Measurements from ENCODE around the gene COG8. TPM values are rescaled to one million over a fixed set of nuclear protein-coding genes. Genes with fewer than 3 reads are reported as not detected.

The COG8 gene
- total and polyA plus RNA-seq, 5 donors: 15.7 to 24.8 (median 22.7) TPM

DNA sequence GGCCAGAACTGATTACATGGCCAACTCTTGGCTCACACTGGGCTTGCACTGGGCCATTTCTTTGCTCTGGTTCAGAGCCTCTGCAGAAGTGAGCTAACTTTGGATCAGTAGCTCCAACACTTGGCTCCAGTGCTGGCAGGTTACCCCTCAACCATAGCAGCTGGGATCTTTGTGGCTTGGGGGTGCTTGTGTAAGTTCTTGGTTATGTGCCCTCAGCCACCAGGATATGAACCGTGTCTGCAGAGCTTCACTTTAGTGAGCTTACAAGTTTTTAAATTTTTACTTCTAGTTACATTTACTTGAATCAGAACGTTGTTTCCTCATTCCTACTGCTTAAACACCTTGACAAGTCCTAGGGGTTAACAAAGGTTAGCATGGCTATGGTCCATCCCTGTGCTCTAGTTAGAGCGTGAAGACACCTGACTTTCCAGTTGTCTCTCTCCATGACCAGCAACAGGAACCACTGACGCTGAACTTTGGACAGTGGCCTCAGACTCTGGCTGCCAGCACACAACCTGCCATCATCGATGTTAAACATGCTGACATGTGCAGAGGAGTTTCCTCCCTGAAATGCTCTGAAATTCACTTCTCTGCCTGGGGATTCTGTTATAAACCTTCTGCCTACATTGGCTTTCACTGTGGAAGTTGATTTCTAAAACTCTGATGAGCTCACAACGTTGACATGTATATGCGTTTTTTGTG is 13.0 kb downstream of the COG8 start:
- WGBS: 57% methylated on average over 7 of the region's 7 CpGs
- no peaks in the 10 kb centered on the region for H3K9me3 ChIP-seq (ENCODE audit: control insufficient read depth, low read length)
- DNase-seq: no peak
- no peaks in the 10 kb centered on the region for H3K27me3 ChIP-seq (ENCODE audit: control insufficient read depth, insufficient read depth)
- H3K4me3 ChIP-seq (ENCODE audit: low read length): no peak overlapping the region
- peaks cover 6% of the 10 kb centered on the region for H3K4me1 ChIP-seq (ENCODE audit: control insufficient read depth, insufficient read depth, low read length)
- H3K27ac ChIP-seq (ENCODE audit: low read length): no peak overlapping the region
- intact Hi-C loops (cut with DNase I): no loop called here
- ATAC-seq: no peak

DNA sequence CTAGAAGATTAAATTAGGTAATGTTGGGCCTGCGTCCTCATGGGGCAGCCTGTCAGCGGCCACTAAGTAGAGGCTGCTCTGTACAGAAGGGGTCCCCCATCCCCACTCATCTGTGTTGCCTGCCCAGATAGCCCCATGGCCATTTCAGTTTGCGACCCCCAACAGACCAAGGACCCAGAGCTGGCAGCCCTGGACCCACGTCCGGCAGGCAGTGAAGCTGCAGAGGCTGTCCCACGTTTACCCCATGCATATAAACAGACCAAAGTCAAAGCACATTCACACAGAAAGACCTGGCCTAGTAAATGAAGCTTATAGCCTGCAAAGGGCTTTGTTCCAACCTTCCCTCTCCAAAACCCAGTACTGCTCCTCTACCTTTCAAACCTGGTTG is 13.6 kb downstream of the COG8 start:
- Histone ChIP-seq H3K27ac (ENCODE audit: low read length) (no peak overlapping the region), H3K4me3 (ENCODE audit: low read length) (no peak overlapping the region), H3K4me1 (ENCODE audit: control insufficient read depth, insufficient read depth, low read length) (peaks cover 6% of the 10 kb centered on the region), H3K9me3 (ENCODE audit: control insufficient read depth, low read length) (no peaks in the 10 kb centered on the region), H3K27me3 (ENCODE audit: control insufficient read depth, insufficient read depth) (no peaks in the 10 kb centered on the region)
- 82% methylated on average over 6 of the region's 6 CpGs for WGBS
- DNase-seq: no peak
- ATAC-seq: no peak
- intact Hi-C loops (cut with DNase I): no loop called here

DNA sequence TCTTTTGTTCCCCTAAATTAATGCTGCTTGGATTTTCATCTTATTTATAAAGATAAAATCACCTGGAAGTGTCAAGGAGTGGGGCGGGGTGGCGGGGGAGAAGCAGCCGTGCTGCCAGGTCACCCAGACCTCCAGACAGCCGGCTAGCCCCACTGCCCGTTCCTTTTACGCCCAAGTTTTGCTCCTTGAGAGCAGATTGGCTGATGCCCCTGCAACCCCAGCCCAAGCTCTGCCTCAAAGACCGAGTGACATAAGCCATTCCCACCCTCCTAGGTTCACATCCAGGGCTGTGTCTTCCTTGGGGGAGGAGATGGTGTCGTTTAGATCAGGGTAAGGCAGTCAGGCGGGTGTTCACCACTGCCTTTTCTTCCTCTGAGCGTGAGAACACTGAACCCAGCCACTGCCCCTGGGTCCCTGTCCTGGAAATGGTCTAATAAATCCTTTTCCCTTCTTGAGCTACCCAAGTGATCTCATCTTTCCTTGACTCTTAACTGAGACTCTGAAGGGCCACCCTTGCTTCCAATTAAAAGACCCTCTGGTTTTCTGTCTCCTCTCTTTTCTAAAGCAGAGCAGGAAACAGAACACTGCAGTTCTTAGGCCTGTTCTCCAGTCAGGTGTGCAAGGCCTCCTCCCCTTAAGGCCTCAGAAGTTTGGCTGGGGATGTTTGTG is 14.6 kb downstream of the COG8 start:
- no peak overlapping the region for H3K27ac ChIP-seq (ENCODE audit: low read length)
- DNase-seq (no peak), ATAC-seq (no peak)
- H3K9me3 ChIP-seq (ENCODE audit: control insufficient read depth, low read length): no peaks in the 10 kb centered on the region
- WGBS: 76% methylated on average over 10 of the region's 10 CpGs
- H3K27me3 ChIP-seq (ENCODE audit: control insufficient read depth, insufficient read depth): no peaks in the 10 kb centered on the region
- H3K4me3 ChIP-seq (ENCODE audit: low read length): no peak overlapping the region
- intact Hi-C loops (cut with DNase I): no loop called here
- H3K4me1 ChIP-seq (ENCODE audit: control insufficient read depth, insufficient read depth, low read length): peaks cover 6% of the 10 kb centered on the region

DNA sequence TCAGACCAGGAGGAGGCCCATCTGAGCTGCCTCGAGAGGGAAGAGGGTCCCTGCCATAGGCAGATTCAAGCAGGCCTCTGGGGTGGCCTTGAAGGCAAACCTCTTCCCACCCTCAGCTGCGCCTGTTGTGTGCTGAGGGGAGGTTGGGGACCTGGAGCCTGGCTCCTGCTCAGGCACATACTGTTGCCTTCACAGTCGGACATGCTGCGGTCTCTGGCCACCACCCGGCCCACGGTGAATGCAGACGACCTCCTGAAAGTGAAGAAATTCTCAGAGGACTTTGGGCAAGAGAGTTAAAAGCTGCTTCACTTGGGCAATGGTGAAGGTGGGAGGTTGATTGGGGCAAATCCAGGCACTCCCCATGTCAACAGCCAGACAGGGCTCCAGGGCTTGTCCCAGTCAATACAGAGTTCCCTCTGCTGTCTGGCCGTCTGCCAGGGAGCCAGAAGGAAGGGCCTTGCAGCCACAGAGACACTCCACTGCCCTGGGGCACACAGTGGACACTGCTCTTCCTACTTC is 15.3 kb downstream of the COG8 start:
- H3K4me1 ChIP-seq (ENCODE audit: control insufficient read depth, insufficient read depth, low read length): peaks cover 2% of the 10 kb centered on the region
- H3K27me3 ChIP-seq (ENCODE audit: control insufficient read depth, insufficient read depth): no peaks in the 10 kb centered on the region
- ATAC-seq (peak; percentile 34 to 54), DNase-seq (peak; percentile 71 to 87 (median 87))
- H3K27ac ChIP-seq (ENCODE audit: low read length): no peak overlapping the region
- H3K4me3 ChIP-seq (ENCODE audit: low read length): no peak overlapping the region
- no peaks in the 10 kb centered on the region for H3K9me3 ChIP-seq (ENCODE audit: control insufficient read depth, low read length)
- WGBS: 79% methylated on average over 8 of the region's 8 CpGs
- intact Hi-C loops (cut with DNase I): no loop called here

DNA sequence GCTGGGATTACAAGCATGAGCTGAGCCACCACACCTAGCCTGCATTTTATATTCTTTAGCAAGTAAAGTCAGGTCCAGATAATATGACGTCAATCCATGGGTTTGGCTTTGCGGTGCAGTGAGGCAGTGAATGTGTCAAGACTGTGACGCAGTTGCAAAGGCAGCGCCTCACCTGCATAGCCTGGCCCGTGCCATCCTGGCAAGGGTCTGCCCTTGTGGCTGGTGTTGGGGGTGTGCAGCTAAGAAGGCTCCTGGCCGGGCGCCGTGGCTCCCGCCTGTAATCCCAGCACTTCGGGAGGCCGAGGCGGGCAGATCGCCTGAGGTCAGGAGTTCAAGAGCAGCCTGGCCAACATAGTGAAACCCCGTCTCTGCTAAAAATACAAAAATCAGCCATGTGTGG is 15.9 kb downstream of the COG8 start:
- 91% methylated on average over 14 of the region's 14 CpGs for WGBS
- Histone ChIP-seq H3K4me1 (ENCODE audit: control insufficient read depth, insufficient read depth, low read length) (peaks cover 2% of the 10 kb centered on the region), H3K27me3 (ENCODE audit: control insufficient read depth, insufficient read depth) (no peaks in the 10 kb centered on the region), H3K4me3 (ENCODE audit: low read length) (no peak overlapping the region), H3K27ac (ENCODE audit: low read length) (no peak overlapping the region), H3K9me3 (ENCODE audit: control insufficient read depth, low read length) (no peaks in the 10 kb centered on the region)
- ATAC-seq (no peak), DNase-seq (no peak)
- intact Hi-C loops (cut with DNase I): no loop called here

DNA sequence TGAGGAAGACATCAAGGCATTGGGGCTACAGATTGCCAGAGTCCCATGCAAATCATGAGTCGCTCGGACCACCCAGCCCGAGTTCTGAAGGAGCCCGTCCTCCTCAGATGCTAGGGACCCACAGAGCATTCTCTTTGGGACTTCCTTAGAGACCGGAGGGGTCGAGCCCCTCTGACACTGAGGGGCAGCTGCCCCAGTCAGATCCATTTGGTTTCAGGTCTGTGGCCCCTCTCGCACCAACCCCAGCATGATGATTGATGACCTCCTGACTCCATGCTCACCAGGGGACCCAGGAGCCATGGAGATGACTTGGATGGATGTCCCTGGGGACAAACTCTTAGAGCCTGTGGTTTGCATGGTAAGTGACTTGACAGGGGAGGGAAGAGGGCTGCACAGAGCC is 17.0 kb downstream of the COG8 start:
- Histone ChIP-seq H3K27ac (ENCODE audit: low read length) (no peak overlapping the region), H3K4me3 (ENCODE audit: low read length) (no peak overlapping the region), H3K4me1 (ENCODE audit: control insufficient read depth, insufficient read depth, low read length) (no peaks in the 10 kb centered on the region), H3K27me3 (ENCODE audit: control insufficient read depth, insufficient read depth) (no peaks in the 10 kb centered on the region), H3K9me3 (ENCODE audit: control insufficient read depth, low read length) (no peaks in the 10 kb centered on the region)
- no peak for ATAC-seq
- 86% methylated on average over 7 of the region's 7 CpGs for WGBS
- intact Hi-C loops (cut with DNase I): no loop called here
- no peak for DNase-seq

DNA sequence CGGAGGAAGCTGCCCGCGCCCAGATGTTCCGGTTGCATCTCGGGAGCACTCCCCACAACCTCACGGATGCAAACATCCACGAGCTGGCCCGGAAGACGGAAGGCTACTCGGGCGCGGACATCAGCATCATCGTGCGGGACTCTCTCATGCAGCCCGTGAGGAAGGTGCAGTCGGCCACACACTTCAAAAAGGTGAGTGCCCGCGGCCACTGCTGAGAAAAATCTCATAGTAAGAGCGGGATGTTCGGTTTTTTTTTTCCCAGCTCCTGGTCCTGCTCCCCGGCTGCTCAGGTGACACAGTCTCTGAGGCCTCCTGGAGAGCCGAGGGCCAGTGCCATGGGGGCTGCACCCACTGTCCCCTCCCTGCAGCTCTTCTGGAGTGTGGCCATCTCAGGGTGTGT is 18.3 kb downstream of the COG8 start:
- WGBS: 92% methylated on average over 22 of the region's 22 CpGs
- H3K27ac ChIP-seq (ENCODE audit: low read length): no peak overlapping the region
- H3K27me3 ChIP-seq (ENCODE audit: control insufficient read depth, insufficient read depth): no peaks in the 10 kb centered on the region
- DNase-seq (no peak), ATAC-seq (no peak)
- H3K4me1 ChIP-seq (ENCODE audit: control insufficient read depth, insufficient read depth, low read length): no peaks in the 10 kb centered on the region
- intact Hi-C loops (cut with DNase I): no loop called here
- no peaks in the 10 kb centered on the region for H3K9me3 ChIP-seq (ENCODE audit: control insufficient read depth, low read length)
- H3K4me3 ChIP-seq (ENCODE audit: low read length): no peak overlapping the region

DNA sequence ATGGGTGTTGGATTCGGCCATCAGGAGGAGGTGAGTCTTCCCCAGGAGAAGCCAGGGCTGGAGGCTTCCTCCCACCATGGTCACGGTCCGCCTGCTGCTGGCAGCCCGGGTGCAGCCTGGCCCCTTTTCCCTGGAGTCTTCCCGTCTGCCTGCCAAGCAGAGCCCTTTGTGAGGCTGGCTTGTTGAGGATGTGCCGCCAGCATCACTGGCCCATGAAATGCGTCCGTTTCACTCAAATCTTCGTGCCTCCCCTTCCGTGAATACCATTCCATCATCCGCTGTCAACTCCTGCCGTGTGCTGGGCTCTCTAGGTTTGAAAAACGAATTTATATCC is 18.7 kb downstream of the COG8 start:
- no peak overlapping the region for H3K4me3 ChIP-seq (ENCODE audit: low read length)
- H3K27ac ChIP-seq (ENCODE audit: low read length): no peak overlapping the region
- H3K4me1 ChIP-seq (ENCODE audit: control insufficient read depth, insufficient read depth, low read length): no peaks in the 10 kb centered on the region
- no peak for DNase-seq
- H3K9me3 ChIP-seq (ENCODE audit: control insufficient read depth, low read length): no peaks in the 10 kb centered on the region
- 87% methylated on average over 13 of the region's 13 CpGs for WGBS
- no peaks in the 10 kb centered on the region for H3K27me3 ChIP-seq (ENCODE audit: control insufficient read depth, insufficient read depth)
- intact Hi-C loops (cut with DNase I): no loop called here
- ATAC-seq: no peak

DNA sequence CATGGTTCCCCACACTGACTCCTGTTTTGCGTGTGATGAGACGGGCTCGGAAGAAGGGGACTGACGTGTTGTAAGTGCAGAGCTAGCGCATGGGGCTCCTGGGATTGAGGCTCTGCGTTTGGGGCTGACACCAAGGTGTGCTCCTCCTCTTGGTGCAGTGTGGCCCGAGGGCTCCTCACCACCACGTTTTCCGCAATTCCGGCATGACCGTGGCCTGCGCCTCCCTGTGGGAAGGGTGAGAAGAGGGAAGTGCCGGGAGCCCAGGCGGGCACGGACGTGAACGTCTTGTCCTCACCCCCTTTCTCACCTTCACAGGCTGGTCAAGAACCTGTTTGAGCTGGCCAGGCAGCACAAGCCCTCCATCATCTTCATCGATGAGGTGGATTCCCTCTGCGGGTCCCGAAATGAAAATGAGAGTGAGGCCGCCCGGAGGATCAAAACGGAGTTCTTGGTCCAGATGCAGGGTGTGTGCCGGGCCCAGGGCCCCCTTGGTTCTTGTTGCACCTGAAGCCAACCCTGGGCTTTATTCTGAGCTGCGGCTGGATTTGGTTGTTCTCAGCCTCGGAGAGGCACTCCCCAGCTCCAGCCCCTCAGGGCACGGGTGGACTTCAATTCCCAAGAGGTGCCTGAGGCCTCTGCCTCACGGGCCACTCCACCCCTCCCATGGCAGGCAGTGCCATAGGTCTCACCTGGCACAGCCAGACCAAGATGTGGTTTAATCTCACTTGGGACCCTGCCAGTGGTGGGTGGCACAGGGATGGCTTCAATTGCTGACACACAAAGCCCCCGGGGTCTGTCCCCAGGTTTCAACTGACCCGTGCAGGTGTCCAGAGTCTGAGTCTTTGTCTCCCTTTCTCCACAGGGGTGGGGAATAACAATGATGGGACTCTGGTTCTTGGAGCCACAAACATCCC is 19.3 kb downstream of the COG8 start:
- intact Hi-C loops (cut with DNase I): no loop called here
- Histone ChIP-seq H3K27me3 (ENCODE audit: control insufficient read depth, insufficient read depth) (no peaks in the 10 kb centered on the region), H3K4me3 (ENCODE audit: low read length) (no peak overlapping the region), H3K4me1 (ENCODE audit: control insufficient read depth, insufficient read depth, low read length) (no peaks in the 10 kb centered on the region), H3K27ac (ENCODE audit: low read length) (no peak overlapping the region), H3K9me3 (ENCODE audit: control insufficient read depth, low read length) (no peaks in the 10 kb centered on the region)
- ATAC-seq (no peak), DNase-seq (peak in 1 of 3 donors; percentile 52)
- 91% methylated on average over 30 of the region's 30 CpGs for WGBS

DNA sequence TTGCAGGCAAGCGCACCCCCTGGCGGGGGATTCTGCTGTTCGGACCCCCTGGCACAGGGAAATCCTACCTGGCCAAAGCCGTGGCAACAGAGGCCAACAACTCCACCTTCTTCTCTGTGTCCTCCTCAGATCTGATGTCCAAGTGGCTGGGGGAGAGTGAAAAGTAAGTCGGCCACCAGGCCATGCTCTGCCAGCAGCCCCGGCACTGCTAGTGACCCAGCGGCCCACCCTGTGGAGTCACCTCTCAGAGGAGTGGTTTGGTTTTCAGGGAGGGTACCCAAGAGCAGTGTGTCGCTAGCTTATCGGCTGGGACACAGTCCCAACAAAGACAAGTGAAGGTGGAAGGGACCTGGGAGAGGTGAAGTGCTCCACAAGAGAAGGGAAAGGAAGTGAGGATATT is 20.0 kb downstream of the COG8 start:
- Histone ChIP-seq H3K27me3 (ENCODE audit: control insufficient read depth, insufficient read depth) (no peaks in the 10 kb centered on the region), H3K27ac (ENCODE audit: low read length) (no peak overlapping the region), H3K4me1 (ENCODE audit: control insufficient read depth, insufficient read depth, low read length) (no peaks in the 10 kb centered on the region), H3K9me3 (ENCODE audit: control insufficient read depth, low read length) (no peaks in the 10 kb centered on the region), H3K4me3 (ENCODE audit: low read length) (no peak overlapping the region)
- DNase-seq (no peak), ATAC-seq (no peak)
- 91% methylated on average over 9 of the region's 9 CpGs for WGBS
- intact Hi-C loops (cut with DNase I): no loop called here

DNA sequence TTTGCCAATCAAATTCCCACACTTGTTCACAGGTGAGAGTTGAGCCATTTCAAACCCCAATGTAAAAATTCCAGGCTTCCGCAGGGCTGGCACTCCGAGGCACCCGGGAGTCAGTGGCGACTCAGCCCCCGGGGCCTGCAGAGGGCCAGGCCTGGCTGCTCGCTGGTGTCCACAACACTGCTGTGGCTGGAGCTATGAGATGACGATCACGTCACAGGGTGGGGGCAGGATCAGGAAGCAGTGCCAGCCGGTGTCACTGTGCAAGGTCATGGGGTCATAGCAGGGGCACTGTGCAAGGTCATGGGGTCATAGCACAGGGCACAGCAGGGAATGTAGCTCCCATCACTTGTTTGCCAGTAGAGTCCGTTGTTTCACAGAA is 20.5 kb downstream of the COG8 start:
- WGBS: 83% methylated on average over 10 of the region's 10 CpGs
- Histone ChIP-seq H3K9me3 (ENCODE audit: control insufficient read depth, low read length) (no peaks in the 10 kb centered on the region), H3K4me3 (ENCODE audit: low read length) (no peak overlapping the region), H3K4me1 (ENCODE audit: control insufficient read depth, insufficient read depth, low read length) (no peaks in the 10 kb centered on the region), H3K27ac (ENCODE audit: low read length) (no peak overlapping the region), H3K27me3 (ENCODE audit: control insufficient read depth, insufficient read depth) (no peaks in the 10 kb centered on the region)
- ATAC-seq (no peak), DNase-seq (peak in 1 of 3 donors; percentile 46)
- intact Hi-C loops (cut with DNase I): no loop called here
